Natural killer cell (primary cell): Measurements from ENCODE around the gene DNAJC13. TPM values are rescaled to one million over a fixed set of nuclear protein-coding genes. Genes with fewer than 3 reads are reported as not detected.

Experiments
- ATAC-seq, 3 donors: fragments of 150-1000 bp in 2 of 3; fragments of 200-7000 bp in 1 of 3; cut with Tn5 transposase; 1 replicate in 1 of 3; 2 replicates in 2 of 3; pipeline ENCODE4 v1.10.0; 2021; ENCODE audit warnings: mild to moderate bottlenecking in 2 of 3, moderate library complexity in 2 of 3
- DNase-seq, 2 donors: peaks; one replicate each; pipeline versions ENCODE4 v3.0.0 to v3.0.0-alpha.2; 2013 to 2021; ENCODE audit warnings: mixed read lengths in 1 of 2
- H3K27ac ChIP-seq: one replicate; pipeline ENCODE4 v1.5.1; 2013; ENCODE audit warnings: mild to moderate bottlenecking, low read length
- H3K27me3 ChIP-seq: one replicate; pipeline ENCODE4 v1.6.1; 2013; ENCODE audit warnings: low read length; ENCODE audit not compliant: control insufficient read depth, insufficient read depth
- H3K36me3 ChIP-seq: one replicate; pipeline ENCODE4 v1.6.1; 2013; ENCODE audit warnings: low read length; ENCODE audit not compliant: control insufficient read depth, insufficient read depth
- H3K4me1 ChIP-seq: one replicate; pipeline ENCODE4 v1.6.1; 2013; ENCODE audit warnings: low read length; ENCODE audit not compliant: control insufficient read depth, insufficient read depth
- H3K4me3 ChIP-seq: one replicate; pipeline ENCODE4 v1.5.1; 2013; ENCODE audit warnings: low read length
- H3K9me3 ChIP-seq: one replicate; pipeline ENCODE4 v1.6.1; 2013; ENCODE audit warnings: low read length; ENCODE audit not compliant: control insufficient read depth, insufficient read depth
- H3K27ac Mint-ChIP-seq, 2 donors: one replicate each; pipeline ENCODE4 v1.8.0; 2022; ENCODE audit warnings: mild to moderate bottlenecking in 2 of 2, mixed read lengths in 2 of 2, moderate library complexity in 1 of 2
- H3K27me3 Mint-ChIP-seq, 2 donors: one replicate each; pipeline ENCODE4 v1.8.0; 2022; ENCODE audit warnings: low read depth in 2 of 2, mixed read lengths in 2 of 2
- H3K36me3 Mint-ChIP-seq: one replicate; pipeline ENCODE4 v1.8.0; 2022; ENCODE audit warnings: mixed read lengths
- H3K4me1 Mint-ChIP-seq, 2 donors: one replicate each; pipeline ENCODE4 v1.8.0; 2022; ENCODE audit warnings: mixed read lengths in 2 of 2
- H3K4me3 Mint-ChIP-seq: one replicate; pipeline ENCODE4 v1.8.0; 2022; ENCODE audit warnings: mild to moderate bottlenecking, moderate library complexity, mixed read lengths
- H3K9me3 Mint-ChIP-seq, 2 donors: one replicate each; pipeline ENCODE4 v1.8.0; 2022; ENCODE audit warnings: mixed read lengths in 2 of 2
- WGBS: methylation state at CpG from one replicate; pipeline ENCODE4 v1.1.7; 2013; ENCODE audit warnings: missing lambda C conversion rate; ENCODE audit not compliant: insufficient coverage; 5-methylcytosine and 5-hydroxymethylcytosine counted together
- intact Hi-C: fragments of 100-400 bp; cut with micrococcal nuclease; formaldehyde crosslinking; loops from one replicate; pipeline ENCODE4 v1.14.2; 2022
- total RNA-seq, 4 donors: library from RNA; stranded (reverse); fragments of 120-200 nt in 1 of 4; gene quantifications; one replicate each; pipeline versions ENCODE4 v1.2.3 to v1.2.4, GENCODE V29; 2013 to 2022
- TF ChIP-seq, protein P1 (sequence below): fragments of 200-600 bp; IDR thresholded peaks from one replicate; pipeline ENCODE4 v1.8.0; 2022; ENCODE audit warnings: antibody characterized with exemption

Gene DNAJC13
- total RNA-seq, 3 donors from 2014 or later (not counting 1 experiment from before 2014, with no cell fraction given), result 30.5 to 44.0 (median 42.9) TPM

GRCh38 chr3:132399054-132399929 lies 18.0 kb upstream of the DNAJC13 start:
- Mint-ChIP-seq H3K27me3 (peaks cover 8 to 13% of the 10 kb centered on the region in 2 donors), H3K36me3 (no peaks in the 10 kb centered on the region), H3K4me1 (no peaks in the 10 kb centered on the region), H3K27ac (no peak overlapping the region), H3K9me3 (no peaks in the 10 kb centered on the region), H3K4me3 (no peak overlapping the region)
- peak in 2 of 3 donors; percentile 53 to 54 for ATAC-seq
- DNase-seq, result peak in 1 of 2 donors; percentile 57
- no peaks in the 10 kb centered on the region for H3K4me1 ChIP-seq
- no peak overlapping the region for H3K4me3 ChIP-seq
- no peaks in the 10 kb centered on the region for H3K27me3 ChIP-seq
- intact Hi-C loops, result no loop called here
- WGBS, result 52% methylated on average over 4 of the region's 5 CpGs
- TF ChIP-seq, protein P1, sequence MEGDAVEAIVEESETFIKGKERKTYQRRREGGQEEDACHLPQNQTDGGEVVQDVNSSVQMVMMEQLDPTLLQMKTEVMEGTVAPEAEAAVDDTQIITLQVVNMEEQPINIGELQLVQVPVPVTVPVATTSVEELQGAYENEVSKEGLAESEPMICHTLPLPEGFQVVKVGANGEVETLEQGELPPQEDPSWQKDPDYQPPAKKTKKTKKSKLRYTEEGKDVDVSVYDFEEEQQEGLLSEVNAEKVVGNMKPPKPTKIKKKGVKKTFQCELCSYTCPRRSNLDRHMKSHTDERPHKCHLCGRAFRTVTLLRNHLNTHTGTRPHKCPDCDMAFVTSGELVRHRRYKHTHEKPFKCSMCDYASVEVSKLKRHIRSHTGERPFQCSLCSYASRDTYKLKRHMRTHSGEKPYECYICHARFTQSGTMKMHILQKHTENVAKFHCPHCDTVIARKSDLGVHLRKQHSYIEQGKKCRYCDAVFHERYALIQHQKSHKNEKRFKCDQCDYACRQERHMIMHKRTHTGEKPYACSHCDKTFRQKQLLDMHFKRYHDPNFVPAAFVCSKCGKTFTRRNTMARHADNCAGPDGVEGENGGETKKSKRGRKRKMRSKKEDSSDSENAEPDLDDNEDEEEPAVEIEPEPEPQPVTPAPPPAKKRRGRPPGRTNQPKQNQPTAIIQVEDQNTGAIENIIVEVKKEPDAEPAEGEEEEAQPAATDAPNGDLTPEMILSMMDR, result peak; percentile 52
- no peak overlapping the region for H3K27ac ChIP-seq
- H3K9me3 ChIP-seq, result no peaks in the 10 kb centered on the region
- H3K36me3 ChIP-seq, result no peaks in the 10 kb centered on the region

DNA sequence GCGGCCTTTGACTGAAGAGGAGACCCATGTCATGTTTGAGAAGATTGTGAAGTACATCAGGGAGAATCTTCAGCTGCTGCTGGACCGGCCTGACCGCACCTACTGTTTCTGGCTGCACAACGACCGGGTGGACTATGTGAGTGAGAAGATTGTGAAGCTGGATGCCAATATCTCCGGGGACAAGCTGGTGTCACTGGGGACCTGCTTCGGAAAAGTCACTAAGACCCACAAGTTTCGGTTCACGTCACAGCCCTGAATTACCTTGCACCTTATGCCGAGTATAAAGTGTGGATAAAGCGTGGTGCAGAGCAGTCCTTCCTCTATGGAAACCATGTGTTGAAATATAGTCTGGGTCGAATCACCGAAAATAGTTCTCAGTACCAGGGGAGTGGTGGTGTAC lies 16.0 kb upstream of the DNAJC13 start:
- H3K36me3 Mint-ChIP-seq, result no peaks in the 10 kb centered on the region
- H3K36me3 ChIP-seq, result no peaks in the 10 kb centered on the region
- H3K27me3 Mint-ChIP-seq, result peaks cover 12 to 16% of the 10 kb centered on the region in 2 donors
- no peaks in the 10 kb centered on the region for H3K27me3 ChIP-seq
- no peaks in the 10 kb centered on the region for H3K4me1 ChIP-seq
- TF ChIP-seq, protein P1, result no peak
- no peak for DNase-seq
- intact Hi-C loops, result no loop called here
- H3K9me3 Mint-ChIP-seq, result no peaks in the 10 kb centered on the region
- H3K9me3 ChIP-seq, result no peaks in the 10 kb centered on the region
- no peak for ATAC-seq
- H3K4me1 Mint-ChIP-seq, result no peaks in the 10 kb centered on the region
- no peak overlapping the region for H3K4me3 ChIP-seq
- no peak overlapping the region for H3K4me3 Mint-ChIP-seq
- H3K27ac Mint-ChIP-seq, result no peak overlapping the region
- 95% methylated on average over 13 of the region's 13 CpGs for WGBS
- H3K27ac ChIP-seq, result no peak overlapping the region

DNA sequence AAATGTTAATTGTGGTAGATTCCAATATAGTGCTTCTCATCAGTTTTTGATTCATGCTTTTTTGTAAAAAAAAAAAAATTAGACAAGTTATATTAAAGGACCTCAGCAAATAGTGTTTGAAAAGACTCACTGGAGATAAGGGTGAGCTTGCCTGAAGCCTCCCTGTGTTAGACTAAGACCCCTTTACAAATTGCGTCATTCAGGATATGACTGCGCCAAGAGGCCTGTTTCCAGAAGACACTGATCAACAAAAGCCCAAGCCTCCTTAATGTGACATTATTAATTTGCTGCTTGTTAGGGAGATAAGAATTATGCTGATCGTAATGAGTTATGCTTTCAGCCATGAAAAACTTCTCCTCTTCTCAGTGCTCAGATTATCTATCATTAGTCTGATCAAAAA lies 13.0 kb upstream of the DNAJC13 start:
- ATAC-seq (no peak), DNase-seq (no peak)
- TF ChIP-seq, protein P1, result no peak
- Histone ChIP-seq H3K27ac (no peak overlapping the region), H3K27me3 (no peaks in the 10 kb centered on the region), H3K4me3 (no peak overlapping the region), H3K4me1 (no peaks in the 10 kb centered on the region), H3K9me3 (no peaks in the 10 kb centered on the region), H3K36me3 (no peaks in the 10 kb centered on the region)
- intact Hi-C loops, result no loop called here
- Mint-ChIP-seq H3K4me1 (no peaks in the 10 kb centered on the region), H3K27me3 (peaks cover 12 to 27% of the 10 kb centered on the region in 2 donors), H3K36me3 (no peaks in the 10 kb centered on the region), H3K9me3 (no peaks in the 10 kb centered on the region), H3K4me3 (no peak overlapping the region), H3K27ac (no peak overlapping the region)
- 100% methylated on average over 1 of the region's 3 CpGs for WGBS
